HEK293 (cell line): ENCODE measurements around the gene MARF1.

Source experiments
- CTCF ChIA-PET: fragments of 350-600 bp; formaldehyde crosslinking; extraction: SDS; loops from one replicate; lab custom pipeline; 2021; ENCODE audit warnings: antibody characterized with exemption; lab: Yijun Ruan, JAX
- POLR2A ChIA-PET: fragments of 300-600 bp; formaldehyde crosslinking; extraction: SDS; loops from one replicate; lab custom pipeline; 2020; ENCODE audit warnings: antibody characterized with exemption, inconsistent platforms; lab: Yijun Ruan, JAX
- H3K27ac ChIP-seq: fragments of 200-500 bp; sonication (Bioruptor generic); 2 replicates; pipeline ENCODE4 v1.5.1; 2014; ENCODE audit warnings: low read depth, low read length, control low read depth, inconsistent platforms; ENCODE audit errors: extremely low read depth
- H3K36me3 ChIP-seq, 2 experiments: fragments of 200-500 bp in 1 of 2; sonication (Bioruptor generic) in 1 of 2; 1 replicate in 1 of 2; 2 replicates in 1 of 2; pipeline ENCODE4 v1.5.1; 2014 to 2017; ENCODE audit warnings: inconsistent platforms in 2 of 2, low read length in 2 of 2; ENCODE audit not compliant: control insufficient read depth in 2 of 2, insufficient read depth in 1 of 2
- H3K4me1 ChIP-seq: fragments of 200-500 bp; sonication (Bioruptor generic); 2 replicates; pipeline ENCODE4 v1.5.1; 2014; ENCODE audit warnings: mild to moderate bottlenecking, low read length, inconsistent platforms; ENCODE audit not compliant: control insufficient read depth, insufficient read depth
- H3K4me3 ChIP-seq: 2 replicates; pipeline ENCODE4 v1.5.1; 2011; ENCODE audit warnings: low read depth, mild to moderate bottlenecking, control low read depth, low read length, moderate library complexity
- H3K9me3 ChIP-seq: fragments of 200-500 bp; sonication (Bioruptor generic); 2 replicates; pipeline ENCODE4 v1.5.1; 2014; ENCODE audit warnings: low read depth, low read length, inconsistent platforms; ENCODE audit not compliant: control insufficient read depth, insufficient read depth
- KLF10 ChIP-seq: fragments of 450-650 bp; IDR thresholded peaks from 2 replicates; pipeline ENCODE4 v1.5.1; 2018; ENCODE audit warnings: missing biosample characterization, mild to moderate bottlenecking, missing genetic modification characterization
- KLF8 ChIP-seq: fragments of 450-650 bp; formaldehyde crosslinking; IDR thresholded peaks from 2 replicates; pipeline ENCODE4 v1.5.1; 2016; ENCODE audit warnings: missing biosample characterization, missing genetic modification characterization
- MZF1 ChIP-seq: fragments of 450-650 bp; formaldehyde crosslinking; IDR thresholded peaks from 2 replicates; pipeline ENCODE4 v1.5.1; 2017; ENCODE audit warnings: missing biosample characterization, missing genetic modification characterization, borderline replicate concordance
- SCRT2 ChIP-seq: fragments of 450-650 bp; formaldehyde crosslinking; IDR thresholded peaks from 2 replicates; pipeline ENCODE4 v1.5.1; 2016; ENCODE audit warnings: missing biosample characterization, missing genetic modification characterization
- SP2 ChIP-seq: fragments of 450-650 bp; formaldehyde crosslinking; IDR thresholded peaks from 2 replicates; pipeline ENCODE4 v1.5.1; 2016; ENCODE audit warnings: missing biosample characterization, missing genetic modification characterization
- TCF7L2 ChIP-seq: IDR thresholded peaks from 2 replicates; pipeline ENCODE4 v1.6.1; 2011; ENCODE audit warnings: low read depth, mild to moderate bottlenecking, inconsistent platforms, low read length, moderate library complexity, borderline replicate concordance
- ZFP69B ChIP-seq: fragments of 450-650 bp; formaldehyde crosslinking; IDR thresholded peaks from 2 replicates; pipeline ENCODE4 v1.5.1; 2016; ENCODE audit warnings: missing biosample characterization, missing genetic modification characterization
- ZNF114 ChIP-seq: fragments of 450-650 bp; formaldehyde crosslinking; IDR thresholded peaks from 2 replicates; pipeline ENCODE4 v1.5.0; 2017; ENCODE audit warnings: missing biosample characterization, missing genetic modification characterization
- ZNF184 ChIP-seq: fragments of 450-650 bp; IDR thresholded peaks from 2 replicates; pipeline ENCODE4 v1.5.1; 2018; ENCODE audit warnings: missing biosample characterization, mild to moderate bottlenecking, missing genetic modification characterization
- ZNF561 ChIP-seq: fragments of 450-650 bp; IDR thresholded peaks from 2 replicates; pipeline ENCODE4 v1.5.1; 2018; ENCODE audit warnings: missing biosample characterization, missing genetic modification characterization, borderline replicate concordance
- ZNF571 ChIP-seq: fragments of 450-650 bp; formaldehyde crosslinking; IDR thresholded peaks from 2 replicates; pipeline ENCODE4 v1.5.0; 2017; ENCODE audit warnings: missing biosample characterization, missing genetic modification characterization
- ZNF76 ChIP-seq: fragments of 450-650 bp; formaldehyde crosslinking; IDR thresholded peaks from 2 replicates; pipeline ENCODE4; 2016; ENCODE audit warnings: low read depth, missing biosample characterization, missing genetic modification characterization, borderline replicate concordance
- ZNF768 ChIP-seq: fragments of 450-650 bp; formaldehyde crosslinking; IDR thresholded peaks from 2 replicates; pipeline ENCODE4 v1.5.1; 2018; ENCODE audit warnings: missing biosample characterization, mild to moderate bottlenecking, missing genetic modification characterization
- ZNF777 ChIP-seq: fragments of 450-650 bp; formaldehyde crosslinking; IDR thresholded peaks from 2 replicates; pipeline ENCODE4 v1.5.1; 2017; ENCODE audit warnings: missing biosample characterization, missing genetic modification characterization, borderline replicate concordance
- ZSCAN23 ChIP-seq: fragments of 450-650 bp; formaldehyde crosslinking; IDR thresholded peaks from 2 replicates; pipeline ENCODE4 v1.5.1; 2016; ENCODE audit warnings: missing biosample characterization, missing genetic modification characterization
- TF ChIP-seq, protein P1 (sequence below): fragments of 450-650 bp; IDR thresholded peaks from 2 replicates; pipeline ENCODE4 v1.5.1; 2018; ENCODE audit warnings: missing biosample characterization, mild to moderate bottlenecking, missing genetic modification characterization
- TF ChIP-seq, protein P2 (sequence below): fragments of 450-650 bp; formaldehyde crosslinking; IDR thresholded peaks from 2 replicates; pipeline ENCODE4 v1.5.1; 2016; ENCODE audit warnings: missing biosample characterization, missing genetic modification characterization
- TF ChIP-seq, protein P3 (sequence below): fragments of 450-650 bp; formaldehyde crosslinking; optimal IDR thresholded peaks from 2 replicates; pipeline ENCODE3; 2016; ENCODE audit warnings: missing biosample characterization, mild to moderate bottlenecking, missing genetic modification characterization
- TF ChIP-seq, protein P4 (sequence below): fragments of 450-650 bp; formaldehyde crosslinking; conservative IDR thresholded peaks from 2 replicates; pipeline ENCODE4 v1.5.1; 2016; ENCODE audit warnings: low read depth, missing biosample characterization, missing genetic modification characterization
- TF ChIP-seq, protein P5 (sequence below): fragments of 450-650 bp; formaldehyde crosslinking; IDR thresholded peaks from 2 replicates; pipeline ENCODE4 v1.5.1; 2016; ENCODE audit warnings: missing biosample characterization, missing genetic modification characterization

Gene MARF1, protein sequence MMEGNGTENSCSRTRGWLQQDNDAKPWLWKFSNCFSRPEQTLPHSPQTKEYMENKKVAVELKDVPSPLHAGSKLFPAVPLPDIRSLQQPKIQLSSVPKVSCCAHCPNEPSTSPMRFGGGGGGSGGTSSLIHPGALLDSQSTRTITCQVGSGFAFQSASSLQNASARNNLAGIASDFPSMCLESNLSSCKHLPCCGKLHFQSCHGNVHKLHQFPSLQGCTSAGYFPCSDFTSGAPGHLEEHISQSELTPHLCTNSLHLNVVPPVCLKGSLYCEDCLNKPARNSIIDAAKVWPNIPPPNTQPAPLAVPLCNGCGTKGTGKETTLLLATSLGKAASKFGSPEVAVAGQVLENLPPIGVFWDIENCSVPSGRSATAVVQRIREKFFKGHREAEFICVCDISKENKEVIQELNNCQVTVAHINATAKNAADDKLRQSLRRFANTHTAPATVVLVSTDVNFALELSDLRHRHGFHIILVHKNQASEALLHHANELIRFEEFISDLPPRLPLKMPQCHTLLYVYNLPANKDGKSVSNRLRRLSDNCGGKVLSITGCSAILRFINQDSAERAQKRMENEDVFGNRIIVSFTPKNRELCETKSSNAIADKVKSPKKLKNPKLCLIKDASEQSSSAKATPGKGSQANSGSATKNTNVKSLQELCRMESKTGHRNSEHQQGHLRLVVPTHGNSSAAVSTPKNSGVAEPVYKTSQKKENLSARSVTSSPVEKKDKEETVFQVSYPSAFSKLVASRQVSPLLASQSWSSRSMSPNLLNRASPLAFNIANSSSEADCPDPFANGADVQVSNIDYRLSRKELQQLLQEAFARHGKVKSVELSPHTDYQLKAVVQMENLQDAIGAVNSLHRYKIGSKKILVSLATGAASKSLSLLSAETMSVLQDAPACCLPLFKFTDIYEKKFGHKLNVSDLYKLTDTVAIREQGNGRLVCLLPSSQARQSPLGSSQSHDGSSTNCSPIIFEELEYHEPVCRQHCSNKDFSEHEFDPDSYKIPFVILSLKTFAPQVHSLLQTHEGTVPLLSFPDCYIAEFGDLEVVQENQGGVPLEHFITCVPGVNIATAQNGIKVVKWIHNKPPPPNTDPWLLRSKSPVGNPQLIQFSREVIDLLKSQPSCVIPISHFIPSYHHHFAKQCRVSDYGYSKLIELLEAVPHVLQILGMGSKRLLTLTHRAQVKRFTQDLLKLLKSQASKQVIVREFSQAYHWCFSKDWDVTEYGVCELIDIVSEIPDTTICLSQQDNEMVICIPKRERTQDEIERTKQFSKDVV (N-terminal part only)

DNA sequence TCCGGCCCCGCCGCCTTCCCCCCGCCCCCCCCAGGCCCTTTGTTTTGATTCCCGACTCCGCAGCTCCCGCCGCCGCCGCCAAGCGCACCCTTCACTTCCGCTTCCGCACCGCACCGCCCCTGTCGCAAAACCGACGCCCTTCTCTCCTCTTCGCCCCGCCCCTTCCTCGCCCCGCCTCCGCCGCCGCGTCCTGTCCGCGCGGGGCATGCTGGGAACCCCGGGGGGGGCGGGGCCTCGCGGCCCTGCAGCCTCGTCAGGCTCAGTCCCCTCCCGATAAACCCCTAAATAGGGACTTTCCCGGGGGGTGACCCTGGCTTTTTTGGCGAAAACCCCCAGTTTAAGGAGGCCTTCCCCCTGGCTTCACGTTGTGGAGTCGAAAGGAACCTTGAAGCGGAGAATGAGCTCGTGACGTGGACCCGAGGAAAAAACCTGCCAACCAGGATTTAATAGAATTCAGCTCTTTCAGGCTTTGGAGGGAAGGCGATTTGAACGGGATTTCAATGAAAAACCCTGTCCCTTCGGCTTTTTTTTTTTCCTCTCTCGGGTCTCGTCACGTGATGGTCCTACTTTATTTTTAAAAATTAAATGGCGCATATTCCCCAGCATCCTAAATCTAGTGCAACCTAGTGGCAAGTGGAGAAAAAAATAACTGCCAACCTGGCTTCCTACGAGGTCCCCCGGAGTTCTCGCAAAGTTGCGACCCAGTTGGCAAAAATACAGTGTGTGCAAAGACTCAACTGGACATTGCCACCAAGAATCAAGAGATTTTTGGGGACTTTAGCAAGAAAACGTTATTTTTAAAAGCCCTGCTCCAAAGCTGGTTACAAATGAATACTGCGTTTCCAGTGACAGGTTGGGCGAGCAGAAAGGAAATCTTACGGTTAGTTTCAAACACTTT, at the start of gene MARF1:
Gene MARF1, minus strand, starts transcription at position 107 of the 898 bp plus-strand sequence. CDS start 3,921 bp downstream, outside the sequence.
- Histone ChIP-seq H3K27ac (peak within 1 kb of the TSS; percentile 98), H3K9me3 (no peaks in the 10 kb centered on the region), H3K4me1 (peaks cover 15% of the 10 kb centered on the region), H3K4me3 (peak within 1 kb of the TSS; percentile 99), H3K36me3 (peaks cover 4 to 10% of the 10 kb centered on the region in 2 experiments; a peak in 2 of 3 replicates)
- CTCF ChIA-PET = interaction anchor here (0.6 to 2.5 kb wide), 14 partner anchors 9 to 490 kb away, joined by 3 to 10 read pairs (median 4); no protein-coding TSS in a partner anchor
- POLR2A ChIA-PET = interaction anchor here (0.5 to 1.5 kb wide), 16 partner anchors 7 to 366 kb away, joined by 3 to 11 read pairs (median 4); no protein-coding TSS in a partner anchor
- TF ChIP-seq SCRT2 (no peak), ZSCAN23 (0 out of 2 replicates have a peak, but pooled peaks have one; percentile 26), TCF7L2 (no peak), SP2 (tag by site-specific recombination) (peak; percentile 93), ZNF561 (tag by site-specific recombination) (peak; percentile 69), KLF8 (tag by site-specific recombination) (peak; percentile 64; the same call in 1 of the 2 replicates), KLF10 (tag by site-specific recombination) (peak; percentile 57), ZNF777 (tag by site-specific recombination) (no peak), ZNF768 (tag by site-specific recombination) (no peak), ZNF76 (peak; percentile 92), ZFP69B (no peak), MZF1 (tag by site-specific recombination) (peak; percentile 29; the same call in 1 of the 2 replicates), ZNF571 (tag by site-specific recombination) (no peak), ZNF114 (tag by site-specific recombination) (no peak), ZNF184 (0 out of 2 replicates have a peak, but pooled peaks have one; percentile 13)
- TF ChIP-seq, protein P1, sequence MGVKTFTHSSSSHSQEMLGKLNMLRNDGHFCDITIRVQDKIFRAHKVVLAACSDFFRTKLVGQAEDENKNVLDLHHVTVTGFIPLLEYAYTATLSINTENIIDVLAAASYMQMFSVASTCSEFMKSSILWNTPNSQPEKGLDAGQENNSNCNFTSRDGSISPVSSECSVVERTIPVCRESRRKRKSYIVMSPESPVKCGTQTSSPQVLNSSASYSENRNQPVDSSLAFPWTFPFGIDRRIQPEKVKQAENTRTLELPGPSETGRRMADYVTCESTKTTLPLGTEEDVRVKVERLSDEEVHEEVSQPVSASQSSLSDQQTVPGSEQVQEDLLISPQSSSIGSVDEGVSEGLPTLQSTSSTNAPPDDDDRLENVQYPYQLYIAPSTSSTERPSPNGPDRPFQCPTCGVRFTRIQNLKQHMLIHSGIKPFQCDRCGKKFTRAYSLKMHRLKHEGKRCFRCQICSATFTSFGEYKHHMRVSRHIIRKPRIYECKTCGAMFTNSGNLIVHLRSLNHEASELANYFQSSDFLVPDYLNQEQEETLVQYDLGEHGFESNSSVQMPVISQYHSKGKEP = 0 out of 2 replicates have a peak, but pooled peaks have one; percentile 4
- TF ChIP-seq, protein P2, sequence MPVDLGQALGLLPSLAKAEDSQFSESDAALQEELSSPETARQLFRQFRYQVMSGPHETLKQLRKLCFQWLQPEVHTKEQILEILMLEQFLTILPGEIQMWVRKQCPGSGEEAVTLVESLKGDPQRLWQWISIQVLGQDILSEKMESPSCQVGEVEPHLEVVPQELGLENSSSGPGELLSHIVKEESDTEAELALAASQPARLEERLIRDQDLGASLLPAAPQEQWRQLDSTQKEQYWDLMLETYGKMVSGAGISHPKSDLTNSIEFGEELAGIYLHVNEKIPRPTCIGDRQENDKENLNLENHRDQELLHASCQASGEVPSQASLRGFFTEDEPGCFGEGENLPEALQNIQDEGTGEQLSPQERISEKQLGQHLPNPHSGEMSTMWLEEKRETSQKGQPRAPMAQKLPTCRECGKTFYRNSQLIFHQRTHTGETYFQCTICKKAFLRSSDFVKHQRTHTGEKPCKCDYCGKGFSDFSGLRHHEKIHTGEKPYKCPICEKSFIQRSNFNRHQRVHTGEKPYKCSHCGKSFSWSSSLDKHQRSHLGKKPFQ (tag by site-specific recombination) = 0 out of 2 replicates have a peak, but pooled peaks have one; percentile 31
- TF ChIP-seq, protein P3, sequence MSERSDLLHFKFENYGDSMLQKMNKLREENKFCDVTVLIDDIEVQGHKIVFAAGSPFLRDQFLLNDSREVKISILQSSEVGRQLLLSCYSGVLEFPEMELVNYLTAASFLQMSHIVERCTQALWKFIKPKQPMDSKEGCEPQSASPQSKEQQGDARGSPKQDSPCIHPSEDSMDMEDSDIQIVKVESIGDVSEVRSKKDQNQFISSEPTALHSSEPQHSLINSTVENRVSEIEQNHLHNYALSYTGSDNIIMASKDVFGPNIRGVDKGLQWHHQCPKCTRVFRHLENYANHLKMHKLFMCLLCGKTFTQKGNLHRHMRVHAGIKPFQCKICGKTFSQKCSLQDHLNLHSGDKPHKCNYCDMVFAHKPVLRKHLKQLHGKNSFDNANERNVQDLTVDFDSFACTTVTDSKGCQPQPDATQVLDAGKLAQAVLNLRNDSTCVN (tag by site-specific recombination) = peak; percentile 16
- TF ChIP-seq, protein P4, sequence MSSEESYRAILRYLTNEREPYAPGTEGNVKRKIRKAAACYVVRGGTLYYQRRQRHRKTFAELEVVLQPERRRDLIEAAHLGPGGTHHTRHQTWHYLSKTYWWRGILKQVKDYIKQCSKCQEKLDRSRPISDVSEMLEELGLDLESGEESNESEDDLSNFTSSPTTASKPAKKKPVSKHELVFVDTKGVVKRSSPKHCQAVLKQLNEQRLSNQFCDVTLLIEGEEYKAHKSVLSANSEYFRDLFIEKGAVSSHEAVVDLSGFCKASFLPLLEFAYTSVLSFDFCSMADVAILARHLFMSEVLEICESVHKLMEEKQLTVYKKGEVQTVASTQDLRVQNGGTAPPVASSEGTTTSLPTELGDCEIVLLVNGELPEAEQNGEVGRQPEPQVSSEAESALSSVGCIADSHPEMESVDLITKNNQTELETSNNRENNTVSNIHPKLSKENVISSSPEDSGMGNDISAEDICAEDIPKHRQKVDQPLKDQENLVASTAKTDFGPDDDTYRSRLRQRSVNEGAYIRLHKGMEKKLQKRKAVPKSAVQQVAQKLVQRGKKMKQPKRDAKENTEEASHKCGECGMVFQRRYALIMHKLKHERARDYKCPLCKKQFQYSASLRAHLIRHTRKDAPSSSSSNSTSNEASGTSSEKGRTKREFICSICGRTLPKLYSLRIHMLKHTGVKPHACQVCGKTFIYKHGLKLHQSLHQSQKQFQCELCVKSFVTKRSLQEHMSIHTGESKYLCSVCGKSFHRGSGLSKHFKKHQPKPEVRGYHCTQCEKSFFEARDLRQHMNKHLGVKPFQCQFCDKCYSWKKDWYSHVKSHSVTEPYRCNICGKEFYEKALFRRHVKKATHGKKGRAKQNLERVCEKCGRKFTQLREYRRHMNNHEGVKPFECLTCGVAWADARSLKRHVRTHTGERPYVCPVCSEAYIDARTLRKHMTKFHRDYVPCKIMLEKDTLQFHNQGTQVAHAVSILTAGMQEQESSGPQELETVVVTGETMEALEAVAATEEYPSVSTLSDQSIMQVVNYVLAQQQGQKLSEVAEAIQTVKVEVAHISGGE (tag by site-specific recombination) = peak; percentile 78
- TF ChIP-seq, protein P5, sequence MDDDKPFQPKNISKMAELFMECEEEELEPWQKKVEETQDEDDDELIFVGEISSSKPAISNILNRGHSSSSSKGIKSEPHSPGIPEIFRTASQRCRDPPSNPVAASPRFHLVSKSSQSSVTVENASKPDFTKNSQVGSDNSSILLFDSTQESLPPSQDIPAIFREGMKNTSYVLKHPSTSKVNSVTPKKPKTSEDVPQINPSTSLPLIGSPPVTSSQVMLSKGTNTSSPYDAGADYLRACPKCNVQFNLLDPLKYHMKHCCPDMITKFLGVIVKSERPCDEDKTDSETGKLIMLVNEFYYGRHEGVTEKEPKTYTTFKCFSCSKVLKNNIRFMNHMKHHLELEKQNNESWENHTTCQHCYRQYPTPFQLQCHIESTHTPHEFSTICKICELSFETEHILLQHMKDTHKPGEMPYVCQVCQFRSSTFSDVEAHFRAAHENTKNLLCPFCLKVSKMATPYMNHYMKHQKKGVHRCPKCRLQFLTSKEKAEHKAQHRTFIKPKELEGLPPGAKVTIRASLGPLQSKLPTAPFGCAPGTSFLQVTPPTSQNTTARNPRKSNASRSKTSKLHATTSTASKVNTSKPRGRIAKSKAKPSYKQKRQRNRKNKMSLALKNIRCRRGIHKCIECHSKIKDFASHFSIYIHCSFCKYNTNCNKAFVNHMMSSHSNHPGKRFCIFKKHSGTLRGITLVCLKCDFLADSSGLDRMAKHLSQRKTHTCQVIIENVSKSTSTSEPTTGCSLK = no peak
